ENCODE measurements around the gene CPT1C.

DNA sequence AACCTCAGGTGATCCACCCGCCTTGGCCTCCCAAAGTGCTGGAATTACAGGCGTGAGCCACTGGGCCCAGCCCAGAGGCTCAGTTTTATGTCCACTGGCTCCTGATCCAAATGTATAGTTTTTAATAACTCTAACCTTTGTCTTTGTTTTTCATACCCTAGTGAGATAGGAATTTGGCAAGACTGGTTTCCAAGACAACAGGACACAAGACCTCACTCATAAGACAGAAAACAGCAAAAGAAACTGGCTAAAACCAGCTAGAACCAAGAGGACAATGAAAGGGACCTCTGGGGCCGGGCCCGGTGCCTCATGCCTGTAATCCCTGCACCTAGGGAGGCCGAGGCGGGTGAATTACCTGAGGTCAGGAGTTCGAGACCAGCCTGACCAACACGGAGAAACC is 27.6 kb downstream of the CPT1C start:
- TF ChIP-seq, protein P1, sequence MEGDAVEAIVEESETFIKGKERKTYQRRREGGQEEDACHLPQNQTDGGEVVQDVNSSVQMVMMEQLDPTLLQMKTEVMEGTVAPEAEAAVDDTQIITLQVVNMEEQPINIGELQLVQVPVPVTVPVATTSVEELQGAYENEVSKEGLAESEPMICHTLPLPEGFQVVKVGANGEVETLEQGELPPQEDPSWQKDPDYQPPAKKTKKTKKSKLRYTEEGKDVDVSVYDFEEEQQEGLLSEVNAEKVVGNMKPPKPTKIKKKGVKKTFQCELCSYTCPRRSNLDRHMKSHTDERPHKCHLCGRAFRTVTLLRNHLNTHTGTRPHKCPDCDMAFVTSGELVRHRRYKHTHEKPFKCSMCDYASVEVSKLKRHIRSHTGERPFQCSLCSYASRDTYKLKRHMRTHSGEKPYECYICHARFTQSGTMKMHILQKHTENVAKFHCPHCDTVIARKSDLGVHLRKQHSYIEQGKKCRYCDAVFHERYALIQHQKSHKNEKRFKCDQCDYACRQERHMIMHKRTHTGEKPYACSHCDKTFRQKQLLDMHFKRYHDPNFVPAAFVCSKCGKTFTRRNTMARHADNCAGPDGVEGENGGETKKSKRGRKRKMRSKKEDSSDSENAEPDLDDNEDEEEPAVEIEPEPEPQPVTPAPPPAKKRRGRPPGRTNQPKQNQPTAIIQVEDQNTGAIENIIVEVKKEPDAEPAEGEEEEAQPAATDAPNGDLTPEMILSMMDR (optimal IDR thresholded peaks at IDR 0.05 in 1 of 3, IDR thresholded peaks at IDR 0.05 in 1 of 3, conservative IDR thresholded peaks at IDR 0.05 in 1 of 3; ENCODE audit: extremely low read depth in 1 of 3, insufficient read depth in 2 of 3, low read length in 3 of 3): no peak
- no peak for TF ChIP-seq EZH2 (IDR thresholded peaks at IDR 0.05; ENCODE audit: low read length)

Data from keratinocyte (primary cell).